Stimulated activated CD8-positive, alpha-beta memory T cell treated with anti-CD3 and anti-CD28 coated beads, Interleukin-4, amount 100 ng/mL, for 1 hour (primary cell): ENCODE measurements around the gene LUZP1.
"Not testable (repeated sequence)": the region's sequence is repeated elsewhere in the genome, so short reads cannot be mapped to it uniquely, and the experiment has no call there.

Experiments
- DNase-seq, 2 donors: peaks; one replicate each; pipeline ENCODE4 v3.0.0-alpha.2; 2020; ENCODE audit warnings: low read depth in 2 of 2, low spot score in 1 of 2

Gene LUZP1

GRCh38 chr1:23168445-23169194 is at the start of gene LUZP1:
Gene LUZP1, minus strand, starts transcription at chr1:23168856.
- DNase-seq: peak; percentile 88 to 89

DNA sequence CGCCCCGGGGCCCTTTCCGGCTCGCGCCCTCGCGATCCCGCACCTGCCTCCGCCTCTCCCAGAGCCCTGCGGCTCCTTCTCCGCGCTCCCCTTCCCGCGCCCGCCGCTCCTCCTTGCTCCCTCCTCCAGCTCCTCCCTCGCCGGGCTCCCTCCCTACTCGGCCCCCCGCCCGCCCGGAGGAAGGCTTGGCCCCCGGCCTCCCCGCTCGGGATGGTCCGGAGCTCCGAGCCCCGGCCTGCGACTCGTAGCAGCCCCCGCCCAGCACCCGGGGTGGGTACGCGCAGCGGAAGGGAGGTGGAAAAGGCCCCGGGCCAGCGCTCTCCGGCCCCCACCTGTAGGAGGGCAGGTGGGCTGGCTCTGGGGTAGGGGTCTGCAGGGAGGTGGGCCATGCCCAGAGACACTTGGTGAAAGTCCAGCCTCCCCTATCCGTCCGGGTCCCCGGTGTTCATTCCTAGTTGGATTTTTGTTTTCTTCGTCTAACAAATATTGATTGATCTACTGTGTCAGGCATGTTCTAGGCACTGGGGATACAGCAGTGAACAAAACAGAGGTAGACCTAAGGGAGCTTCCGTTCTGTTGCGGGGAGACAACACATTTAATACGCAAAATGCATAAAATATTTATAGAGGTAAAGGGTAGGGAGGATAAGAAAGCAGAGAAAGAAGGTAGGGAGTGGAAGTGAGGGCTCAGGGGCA is 48.9 kb upstream of the LUZP1 start, which contains the start of gene HTR1D:
Gene HTR1D (minus strand): TSS at position 82 of the 695 bp plus-strand sequence. CDS start 23,283 bp downstream, outside the sequence.
- no peak for DNase-seq

DNA sequence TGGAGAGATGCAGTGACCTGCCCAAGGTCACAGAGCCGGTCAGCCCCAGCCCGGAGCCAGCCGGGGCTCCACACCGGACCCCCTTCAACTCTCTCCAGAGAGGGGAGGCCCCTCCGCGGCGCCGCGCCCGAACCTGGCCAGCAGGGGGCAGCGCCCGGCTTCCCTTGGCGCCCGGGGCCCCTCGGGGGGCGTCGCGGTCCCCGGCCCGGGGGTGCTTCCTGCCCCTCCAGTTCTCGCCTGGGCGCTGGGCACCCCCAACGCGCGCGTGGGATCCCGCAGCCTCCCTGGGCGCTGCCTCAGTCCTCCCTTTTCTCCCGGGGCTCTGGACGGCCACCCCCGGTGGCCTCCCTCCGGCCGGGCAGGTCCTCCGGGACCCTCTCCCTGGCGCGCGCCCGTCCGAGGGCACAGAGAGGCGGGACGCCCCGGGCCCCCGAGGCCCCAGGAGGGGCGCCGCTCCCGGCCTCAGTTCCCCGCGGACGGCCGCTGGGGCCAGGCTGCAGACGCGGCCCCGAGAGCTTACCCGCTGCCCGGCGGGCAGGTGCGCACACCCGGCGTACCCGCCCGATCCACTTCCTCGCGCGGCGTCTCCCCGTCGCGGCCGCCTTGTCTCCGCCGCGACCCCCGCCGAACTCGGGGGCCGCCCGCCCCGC is 48.2 kb upstream of the LUZP1 start:
- DNase-seq: no peak

- no peak for DNase-seq
Measured at GRCh38 chr1:23215751-23216449, 47.2 kb upstream of the LUZP1 start.

GRCh38 chr1:23215291-23215690 is 46.6 kb upstream of the LUZP1 start:
- DNase-seq: no peak

GRCh38 chr1:23214640-23215039 is 46.0 kb upstream of the LUZP1 start:
- DNase-seq: no peak

DNA sequence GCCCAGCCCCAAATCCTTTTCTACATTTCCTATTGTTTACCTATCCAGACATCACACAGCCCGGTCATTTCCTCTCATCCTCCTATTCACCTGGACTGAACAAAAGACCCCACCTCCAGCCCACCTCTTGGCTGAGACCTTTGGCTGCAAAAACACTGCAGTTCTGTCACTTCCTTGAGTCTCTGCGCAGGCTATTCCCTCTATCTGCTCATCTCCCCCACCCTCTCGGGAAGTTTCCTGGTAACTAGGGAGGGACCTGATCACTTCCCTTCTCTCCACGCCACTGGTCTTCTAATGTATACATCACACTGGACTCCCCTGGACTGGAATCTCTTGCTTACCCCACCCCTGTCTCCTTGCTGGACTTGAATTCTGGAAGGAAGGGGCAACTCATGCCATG is 43.3 kb upstream of the LUZP1 start:
- DNase-seq: no peak

DNA sequence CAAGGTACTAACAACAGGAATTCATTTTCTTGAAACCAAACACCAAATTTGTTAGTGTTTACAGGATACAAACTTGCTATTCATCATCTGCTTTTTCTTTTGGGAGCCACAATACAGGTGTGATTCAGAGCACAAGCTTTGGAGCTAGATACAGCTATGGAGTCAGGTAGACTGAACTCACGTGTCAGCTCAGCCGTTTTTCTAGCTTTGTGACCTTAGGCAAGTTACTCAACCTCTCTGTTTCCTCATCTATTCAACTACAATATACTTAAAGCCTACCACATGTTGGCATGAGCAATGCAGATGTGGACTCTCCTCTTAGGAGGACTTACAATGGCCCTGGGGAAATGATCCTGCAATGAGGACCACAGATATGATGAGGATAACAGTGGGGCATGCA is 42.3 kb upstream of the LUZP1 start:
- DNase-seq: no peak

DNA sequence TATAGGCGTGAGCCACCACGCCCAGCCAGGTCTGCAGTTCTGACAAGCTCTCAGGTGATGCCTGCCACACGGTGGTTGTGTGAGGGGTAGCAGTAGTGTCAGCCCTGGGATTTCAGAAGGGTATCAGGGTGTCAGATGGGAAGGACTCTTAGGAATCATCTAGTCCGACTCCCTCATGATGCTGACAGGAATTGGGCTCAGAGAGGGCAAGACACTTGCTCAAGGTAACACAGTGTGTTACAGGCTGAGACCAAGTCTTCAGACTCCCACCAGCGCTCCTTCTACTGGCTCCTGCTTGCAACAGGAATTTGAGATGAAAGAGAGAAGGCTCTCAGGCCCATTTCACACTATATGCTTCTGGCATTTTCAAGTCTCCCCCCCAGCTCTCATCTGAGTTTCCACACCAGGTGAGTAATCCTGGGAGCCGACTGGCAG is 41.7 kb upstream of the LUZP1 start:
- no peak for DNase-seq

DNA sequence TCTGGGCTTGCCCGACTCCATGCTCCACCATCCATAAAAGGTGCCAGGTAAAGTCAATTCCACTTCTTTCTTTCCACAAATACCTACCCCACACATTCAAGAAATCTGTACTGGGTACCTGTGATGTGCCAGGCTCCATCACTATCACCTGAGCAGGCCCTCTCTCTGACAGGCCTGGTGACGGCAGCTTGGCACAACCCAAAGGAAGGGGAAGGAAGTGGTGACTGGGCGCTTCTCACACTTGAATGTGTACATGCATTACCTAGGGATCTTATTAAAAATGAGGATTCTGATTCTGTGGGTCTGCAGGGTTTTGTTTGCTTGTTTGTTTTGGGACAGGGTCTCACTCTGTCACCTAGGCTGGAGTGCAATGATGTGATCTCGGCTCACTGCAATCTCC is 41.1 kb upstream of the LUZP1 start:
- no peak for DNase-seq

DNA sequence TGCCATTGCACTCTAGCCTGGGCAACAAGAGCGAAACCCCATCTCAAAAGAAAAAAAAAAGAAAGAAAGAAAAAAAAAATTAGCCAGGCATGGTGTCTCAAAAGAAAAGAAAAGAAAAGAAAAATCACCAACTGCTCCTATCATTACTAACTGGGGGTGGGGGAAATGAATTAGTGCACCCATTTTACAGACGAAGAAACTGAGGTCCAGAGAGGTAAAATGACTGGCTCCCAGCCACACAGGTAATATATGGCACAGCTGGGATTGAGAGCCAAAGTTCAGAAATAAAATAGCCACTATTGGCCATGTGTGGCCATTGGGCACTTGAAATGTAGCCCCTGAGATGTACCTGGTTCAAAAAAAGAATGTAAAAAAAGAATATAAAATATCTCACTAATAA is 39.9 kb upstream of the LUZP1 start:
- no peak for DNase-seq

- not testable (repeated sequence) for DNase-seq
Measured at GRCh38 chr1:23207733-23208132, 39.1 kb upstream of the LUZP1 start.

- no peak for DNase-seq
Measured at GRCh38 chr1:23202263-23202749, 33.6 kb upstream of the LUZP1 start.

DNA sequence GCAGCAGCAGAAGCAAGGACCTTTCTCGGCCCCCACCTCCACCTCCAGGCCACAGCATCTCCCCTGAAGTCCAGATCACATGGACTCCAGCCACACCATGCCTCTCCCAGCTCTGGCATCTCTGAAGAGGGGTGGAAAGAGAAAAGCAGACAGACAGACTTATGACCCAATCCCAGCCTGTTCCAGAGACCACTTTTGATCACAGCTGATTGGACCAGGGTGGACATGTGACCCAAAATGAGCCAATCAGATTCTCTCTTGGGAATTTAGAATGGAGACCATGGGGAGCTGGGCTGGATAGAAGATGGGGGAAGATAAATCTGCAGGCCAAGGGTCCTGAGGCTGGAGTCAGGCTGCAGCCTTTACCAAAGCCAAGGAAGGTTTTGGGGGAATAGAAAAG is 32.2 kb upstream of the LUZP1 start:
- no peak for DNase-seq

GRCh38 chr1:23198373-23198772 is 29.7 kb upstream of the LUZP1 start:
- DNase-seq: no peak

- DNase-seq: no peak
Measured at GRCh38 chr1:23196627-23197328, 28.1 kb upstream of the LUZP1 start.

DNA sequence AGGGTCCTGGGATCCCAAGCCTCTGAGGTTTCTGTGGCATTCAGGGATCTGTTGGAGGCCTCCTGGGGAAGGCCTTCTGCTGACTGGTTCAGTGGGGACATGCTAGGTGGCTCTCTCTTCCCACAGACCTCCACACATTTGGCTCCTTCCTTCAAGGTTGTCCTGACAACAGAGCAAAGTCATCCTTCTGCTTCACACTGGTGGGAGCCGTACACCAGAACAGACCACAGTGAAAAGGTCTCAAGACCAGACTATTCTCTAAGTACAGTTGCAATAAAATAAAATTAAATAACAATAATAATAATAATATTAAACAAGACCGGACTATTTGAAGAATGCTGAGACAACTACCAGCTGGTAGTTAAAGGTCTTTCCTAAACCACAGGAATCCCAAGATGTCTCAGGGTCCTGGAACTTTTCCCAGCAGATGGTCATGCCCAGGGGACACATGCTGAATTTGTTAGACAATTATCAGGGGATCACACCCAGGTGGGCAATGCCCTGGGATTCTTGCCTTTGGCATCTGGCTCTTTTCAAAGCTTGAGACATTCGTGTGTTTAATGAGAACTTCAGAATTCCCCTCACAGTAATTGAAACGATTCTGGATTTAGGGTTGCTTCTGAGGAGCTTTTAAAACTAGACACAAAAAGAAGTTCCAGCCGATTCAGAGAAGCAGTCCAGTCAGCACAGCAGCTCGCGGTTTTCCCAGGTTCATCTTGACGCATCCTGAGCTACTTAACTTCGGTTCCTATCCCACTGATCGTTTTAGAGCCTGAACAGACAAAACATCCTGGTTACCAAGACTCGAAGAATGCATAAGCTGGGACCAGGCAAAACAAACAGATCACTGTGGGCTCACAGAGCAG is 25.7 kb upstream of the LUZP1 start:
- DNase-seq: no peak

GRCh38 chr1:23193391-23194118 is 24.9 kb upstream of the LUZP1 start:
- no peak for DNase-seq

- DNase-seq: no peak
Measured at GRCh38 chr1:23191199-23191598, 22.5 kb upstream of the LUZP1 start.
